NCI-H128 (cell line): Measurements from ENCODE around the gene PRKD1.

Experiments used
- DNase-seq: peaks from one replicate; lab custom pipeline; 2025; ENCODE audit not compliant: unreplicated experiment; lab: John Stamatoyannopoulos, UW

Gene PRKD1

GRCh38 chr14:29528889-29529288, 398.8 kb downstream of the PRKD1 start:
- no peak for DNase-seq

GRCh38 chr14:29527286-29527685, 400.4 kb downstream of the PRKD1 start:
- no peak for DNase-seq
